Hippocampal formation (tissue), 2 donors: Measurements from ENCODE around the gene RNLS.

Experiments
- DNase-seq, 2 donors: peaks; one replicate each; lab custom pipeline; 2025; lab: John Stamatoyannopoulos, UW

RNLS gene

GRCh38 chr10:88553116-88553752 lies 29.9 kb downstream of the RNLS start:
- DNase-seq, result peak; percentile 25 to 68

GRCh38 chr10:88551246-88551645 lies 31.9 kb downstream of the RNLS start:
- no peak for DNase-seq

DNA sequence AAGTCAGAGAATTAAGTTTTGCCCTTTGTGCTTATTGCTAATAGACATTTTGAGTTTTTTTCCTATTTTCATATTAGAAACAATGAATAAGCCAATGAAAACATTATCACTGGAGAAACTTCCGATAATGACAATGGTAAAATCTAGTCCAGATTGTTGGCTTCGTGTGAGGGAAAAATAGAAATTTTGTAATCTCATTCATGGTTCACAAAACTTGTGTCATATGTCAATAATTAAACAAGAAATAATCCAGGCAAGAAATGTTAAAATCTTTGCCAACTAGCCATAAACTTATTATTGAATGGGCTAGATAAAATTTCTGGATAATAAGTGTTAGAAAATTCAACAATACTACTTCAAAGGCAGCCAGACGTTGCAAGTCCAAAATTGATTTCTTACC lies 36.6 kb downstream of the RNLS start:
- DNase-seq, result no peak

DNA sequence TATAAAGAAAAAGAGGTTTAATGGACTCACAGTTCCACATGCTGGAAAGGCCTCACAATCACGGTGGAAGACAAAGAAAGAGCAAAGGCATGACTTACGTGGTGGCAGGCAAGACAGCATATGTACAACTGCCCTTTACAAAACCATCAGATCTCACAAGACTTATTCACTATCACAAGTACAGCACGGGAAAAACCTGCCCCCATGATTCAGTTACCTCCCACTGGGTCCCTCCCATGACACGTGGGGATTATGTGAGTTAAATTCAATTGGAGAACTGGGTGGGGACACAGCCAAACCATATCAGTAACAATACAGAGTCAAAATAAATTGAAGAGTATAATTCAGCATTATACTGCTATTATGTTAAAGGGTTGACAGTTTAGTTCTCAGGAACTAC lies 37.8 kb downstream of the RNLS start:
- DNase-seq, result no peak

GRCh38 chr10:88544140-88544870 lies 38.8 kb downstream of the RNLS start:
- no peak for DNase-seq

DNA sequence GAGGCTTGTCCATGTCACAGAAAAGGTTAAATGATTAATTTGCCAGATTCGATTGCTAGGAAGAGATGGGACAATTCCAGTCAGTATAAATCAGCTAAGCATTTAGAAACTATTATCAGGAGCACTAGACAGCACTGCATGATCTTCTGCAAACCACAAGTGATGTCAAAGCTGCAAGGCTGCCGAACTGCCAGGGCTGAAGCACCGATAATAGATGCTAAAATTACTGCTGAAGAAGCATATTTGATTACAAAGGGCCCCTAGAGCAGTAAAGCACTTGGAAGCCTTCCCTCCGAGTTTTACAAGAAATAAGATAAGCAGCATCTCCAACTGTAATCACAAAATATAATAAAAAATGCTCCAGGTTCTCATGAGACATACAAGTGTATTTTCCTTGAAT lies 40.6 kb downstream of the RNLS start:
- DNase-seq, result no peak

DNA sequence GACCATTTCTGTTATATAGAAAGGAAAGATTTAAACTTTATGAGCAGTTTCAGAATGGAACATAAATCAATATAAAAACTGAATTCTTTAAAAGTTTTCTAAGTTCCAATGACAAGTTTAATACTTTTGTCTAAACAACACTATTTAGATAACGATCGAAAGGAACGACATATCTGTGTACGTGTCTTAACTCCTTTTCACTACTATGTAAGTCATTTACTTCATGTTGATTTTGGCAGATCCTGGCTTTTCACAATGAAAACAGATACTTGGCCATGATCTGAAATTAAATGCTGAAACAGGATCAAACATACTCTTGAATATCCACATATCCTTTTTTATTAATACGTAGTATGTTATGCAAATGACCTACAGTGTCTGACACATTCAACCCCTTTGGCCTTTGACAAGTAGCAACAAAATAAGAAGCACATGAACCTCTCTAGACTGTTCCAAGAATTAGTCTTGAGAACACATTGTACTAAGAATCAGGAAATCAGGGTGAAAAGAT lies 41.9 kb downstream of the RNLS start:
- DNase-seq, result no peak

DNA sequence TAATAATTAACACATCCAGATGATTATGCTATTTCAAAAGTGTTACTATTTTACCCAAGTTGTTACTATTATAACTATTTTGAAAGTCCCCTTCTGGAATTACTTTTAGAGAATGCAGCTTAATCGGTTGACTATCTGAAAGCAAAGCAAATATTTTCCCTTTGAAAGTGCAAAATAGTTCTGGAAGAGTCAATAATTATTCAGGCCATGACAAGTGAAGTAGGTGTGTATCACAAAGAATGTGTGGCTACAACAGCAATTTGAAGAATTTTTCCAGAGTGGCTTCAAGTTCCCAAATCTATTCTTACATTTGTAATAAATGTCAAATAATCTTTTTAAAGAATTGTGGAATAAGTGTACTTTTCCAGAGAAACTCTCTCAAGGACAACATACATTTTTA lies 42.8 kb downstream of the RNLS start:
- no peak for DNase-seq

- DNase-seq, result no peak
Measured at GRCh38 chr10:88538048-88538447, 45.1 kb downstream of the RNLS start.

GRCh38 chr10:88537322-88537721 lies 45.8 kb downstream of the RNLS start:
- no peak for DNase-seq

DNA sequence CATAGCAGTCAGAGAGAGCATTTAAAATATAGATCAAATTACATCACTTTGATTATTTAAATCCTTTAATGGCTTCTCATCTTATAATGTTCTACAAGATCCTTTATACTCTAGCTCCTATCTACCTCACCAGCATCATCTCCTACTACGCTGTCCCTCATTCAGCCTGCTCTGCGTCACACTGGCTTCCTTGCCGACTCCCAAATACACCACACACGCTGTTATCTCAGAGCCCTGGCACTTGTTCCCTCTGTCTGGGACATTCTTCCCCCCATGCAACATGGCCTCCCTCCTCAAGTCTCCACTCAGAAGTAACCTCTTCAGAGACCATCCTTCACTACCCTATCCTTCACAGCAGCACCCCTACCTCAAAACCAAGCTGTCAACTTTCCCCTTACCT lies 46.7 kb downstream of the RNLS start:
- no peak for DNase-seq

DNA sequence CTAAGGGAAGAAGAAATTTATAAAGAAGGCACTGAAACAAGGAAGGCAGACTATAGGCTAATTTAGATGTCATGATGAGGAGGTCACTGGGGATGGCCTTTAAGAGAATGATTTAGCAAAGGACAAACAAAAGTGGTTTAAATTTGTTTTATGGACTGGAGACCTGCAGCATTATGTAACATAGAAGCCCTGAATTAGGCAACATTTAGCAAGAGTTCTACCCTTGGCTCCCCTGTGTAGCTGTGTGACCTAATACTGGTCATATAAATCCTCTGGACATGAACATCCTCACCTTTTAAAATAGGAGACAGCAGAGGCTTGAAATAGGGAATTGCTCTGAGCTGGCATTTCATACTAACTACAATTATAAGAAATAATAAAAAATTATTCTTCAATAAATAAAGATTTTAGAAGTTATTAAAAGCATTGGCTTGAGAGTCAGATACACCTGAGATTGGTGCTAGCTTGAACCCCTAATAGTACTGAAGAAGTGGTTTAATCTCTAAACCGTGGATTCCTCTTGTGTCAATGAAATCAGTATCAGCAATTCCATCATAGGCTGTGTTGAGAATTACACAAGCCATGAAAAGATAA lies 48.9 kb downstream of the RNLS start:
- no peak for DNase-seq

GRCh38 chr10:88531392-88532052 lies 51.6 kb downstream of the RNLS start:
- DNase-seq, result no peak

GRCh38 chr10:88530629-88531391 lies 52.3 kb downstream of the RNLS start:
- no peak for DNase-seq

- DNase-seq, result no peak
Measured at GRCh38 chr10:88530093-88530492, 53.0 kb downstream of the RNLS start.

DNA sequence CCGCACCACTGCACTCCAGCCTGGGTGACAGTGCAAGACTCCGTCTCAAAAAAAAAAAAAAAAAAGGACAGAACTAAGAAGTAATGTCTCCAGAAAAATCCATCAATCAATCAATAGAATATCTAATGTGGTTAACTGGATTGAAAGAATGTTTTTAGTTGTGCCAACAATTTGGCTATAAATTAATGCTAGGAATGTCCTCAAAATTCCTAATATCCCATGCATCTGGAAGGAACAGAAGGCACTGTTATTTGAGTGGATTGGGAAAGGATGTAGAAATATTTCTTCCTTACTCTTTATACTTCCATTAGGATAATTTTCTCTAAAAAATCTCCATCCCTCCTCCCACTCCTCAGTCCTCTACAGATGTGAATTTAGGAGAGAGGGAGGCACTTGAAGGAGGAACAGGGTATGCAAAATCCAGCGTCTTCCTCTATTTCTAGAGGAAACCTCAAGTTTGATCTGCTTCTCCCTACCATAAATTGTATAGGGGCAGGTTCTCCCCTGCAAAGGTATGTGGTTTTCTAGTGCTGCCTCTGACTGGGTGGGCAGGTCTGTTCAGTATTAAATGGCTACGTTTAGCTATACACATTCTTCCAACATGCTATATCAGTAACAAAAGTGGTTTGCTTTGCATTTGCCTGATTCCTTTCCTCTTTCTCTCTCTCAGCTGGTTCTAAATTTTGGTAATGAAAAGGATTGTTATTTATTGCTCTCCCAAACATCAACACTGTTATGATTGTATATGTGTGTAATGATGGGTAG lies 54.1 kb downstream of the RNLS start:
- DNase-seq, result no peak

DNA sequence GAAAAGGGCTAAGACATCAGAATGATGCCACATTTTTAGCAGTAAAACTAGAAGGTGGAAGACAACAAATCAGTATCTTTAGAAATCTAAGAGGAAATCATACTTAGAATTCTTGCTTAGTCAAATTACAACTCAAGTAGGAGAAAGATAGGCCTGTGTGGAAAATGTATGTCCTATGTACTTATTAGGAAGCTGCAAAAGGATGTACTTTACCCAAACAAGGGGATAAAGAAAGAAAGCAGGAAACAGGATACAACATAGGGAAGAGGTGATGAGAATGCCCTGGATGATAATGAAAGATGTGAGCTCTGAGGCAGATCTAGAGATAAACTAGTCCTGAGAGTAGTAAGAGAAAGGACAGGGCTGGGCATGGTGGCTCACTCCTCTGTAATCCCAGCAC lies 54.9 kb downstream of the RNLS start:
- no peak for DNase-seq

DNA sequence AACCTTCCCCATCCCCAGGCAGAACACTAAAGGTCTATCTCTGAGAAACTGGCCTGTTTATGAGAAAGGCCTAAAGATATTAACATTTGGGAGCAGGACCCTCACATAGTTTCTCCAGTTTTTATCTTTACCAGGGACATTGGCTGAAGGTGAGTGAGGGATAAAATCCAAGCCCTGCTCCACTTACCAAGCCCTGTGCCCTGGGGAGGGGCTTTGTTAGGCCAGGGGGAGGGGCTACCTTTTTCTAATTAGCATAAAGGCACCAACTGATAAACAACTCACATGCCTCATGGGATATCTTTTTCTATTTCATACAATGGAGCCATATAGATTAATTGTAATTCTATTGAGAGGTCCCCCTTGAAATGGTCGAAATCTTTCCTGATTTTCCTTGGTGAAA lies 55.9 kb downstream of the RNLS start:
- no peak for DNase-seq

DNA sequence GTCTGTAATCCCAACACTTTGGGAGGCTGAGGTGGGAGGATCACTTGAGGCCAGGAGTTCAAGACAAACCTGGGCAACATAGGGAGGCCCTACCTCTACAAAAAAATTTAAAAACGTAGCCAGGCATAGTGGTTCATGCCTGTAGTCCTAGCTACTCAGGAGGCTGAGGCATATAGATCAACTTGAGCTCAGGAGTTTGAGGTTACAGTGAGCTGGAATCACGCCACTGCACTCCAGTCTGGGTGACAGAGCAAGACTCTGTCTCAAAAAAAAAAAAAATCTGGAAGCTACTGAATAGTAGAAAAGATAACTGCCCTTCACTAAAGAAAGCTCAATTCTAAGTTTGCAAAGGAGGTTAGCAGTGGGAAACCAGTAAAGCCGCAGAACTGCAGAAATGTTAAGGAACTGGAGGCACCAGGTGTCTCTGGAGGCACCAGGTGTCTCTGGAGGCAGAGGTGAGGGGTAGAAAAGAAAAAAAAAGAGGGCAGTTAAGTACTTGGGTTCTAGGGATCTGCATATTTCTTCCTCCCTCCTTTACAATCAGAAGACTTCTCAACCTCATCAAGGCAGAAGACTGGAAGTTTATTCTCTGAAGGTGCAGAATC lies 56.5 kb downstream of the RNLS start:
- DNase-seq, result no peak

DNA sequence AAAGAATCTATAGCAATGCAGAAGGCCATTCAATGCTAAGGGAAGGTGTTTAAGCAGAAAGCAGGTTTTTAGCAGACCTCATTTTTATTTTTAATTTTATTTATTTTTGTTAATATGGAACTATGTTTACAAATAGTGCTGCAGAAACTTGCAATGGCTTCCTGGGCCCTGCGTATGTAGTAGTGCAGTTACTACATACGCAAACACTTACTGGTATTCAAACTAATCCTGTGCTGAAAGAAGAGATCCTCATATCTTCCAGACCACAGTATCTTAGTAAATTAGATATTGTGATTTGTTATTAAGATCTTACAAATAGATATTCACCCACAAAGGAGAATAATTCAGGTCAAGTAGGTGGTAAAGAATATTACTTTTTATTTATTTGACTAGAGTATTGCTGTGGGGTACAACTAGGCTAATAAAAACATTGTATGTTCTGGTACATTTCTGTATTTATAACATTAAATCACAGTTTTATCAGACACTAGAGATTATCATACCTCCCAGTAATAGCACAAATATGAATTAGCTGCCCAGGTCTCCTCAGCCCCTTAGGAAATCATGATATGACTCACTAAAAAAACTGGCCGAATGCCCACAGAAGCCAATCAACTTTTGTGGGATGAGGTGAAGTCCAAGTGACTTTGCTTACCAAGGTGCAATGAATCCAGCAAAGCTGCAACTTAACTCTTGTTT lies 57.6 kb downstream of the RNLS start:
- DNase-seq, result no peak
